Fibroblast of skin of right quadriceps (primary cell): Measurements from ENCODE around the gene GALNTL6.

Experiments used
- DNase-seq: peaks from one replicate; pipeline ENCODE4 v3.0.0-alpha.2; 2013

GALNTL6 gene

DNA sequence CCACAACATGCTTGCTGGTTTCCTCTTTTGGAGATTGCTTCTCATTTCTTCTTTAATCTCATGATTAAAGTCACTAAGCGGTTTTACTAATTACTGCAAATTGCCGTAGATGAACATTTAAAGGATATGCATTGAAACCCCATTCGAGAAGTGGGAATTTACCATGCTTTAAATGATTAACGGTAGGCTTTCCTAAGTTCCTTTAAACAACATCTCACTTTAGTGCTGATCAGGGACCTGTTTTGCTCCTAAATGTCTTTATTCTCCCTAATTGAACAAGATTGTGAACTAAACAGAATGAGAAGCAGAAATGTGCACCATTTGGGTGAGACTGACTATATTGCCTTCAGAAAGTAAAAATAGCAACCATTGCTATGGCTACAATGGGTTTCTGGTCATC is 430.3 kb downstream of the GALNTL6 start:
- no peak for DNase-seq

DNA sequence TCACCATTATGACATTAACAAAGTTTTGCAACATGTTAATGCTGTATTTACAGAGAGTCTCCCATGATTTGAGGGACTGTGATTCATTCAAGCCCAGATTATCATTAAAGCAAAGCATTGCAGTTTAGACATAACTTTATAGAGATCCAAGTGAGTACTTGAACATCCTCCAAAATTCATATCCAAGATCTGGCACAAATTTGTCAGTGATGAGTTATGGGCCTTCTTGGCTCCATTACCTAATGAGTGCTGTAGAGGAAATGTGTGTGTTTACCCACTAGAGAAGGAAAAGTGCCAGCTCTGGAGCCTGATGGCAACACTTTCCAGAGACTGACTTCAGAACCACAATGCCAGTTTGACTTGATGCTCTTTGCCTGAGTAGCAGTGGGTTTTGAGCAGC is 432.3 kb downstream of the GALNTL6 start:
- peak; percentile 7 for DNase-seq

DNA sequence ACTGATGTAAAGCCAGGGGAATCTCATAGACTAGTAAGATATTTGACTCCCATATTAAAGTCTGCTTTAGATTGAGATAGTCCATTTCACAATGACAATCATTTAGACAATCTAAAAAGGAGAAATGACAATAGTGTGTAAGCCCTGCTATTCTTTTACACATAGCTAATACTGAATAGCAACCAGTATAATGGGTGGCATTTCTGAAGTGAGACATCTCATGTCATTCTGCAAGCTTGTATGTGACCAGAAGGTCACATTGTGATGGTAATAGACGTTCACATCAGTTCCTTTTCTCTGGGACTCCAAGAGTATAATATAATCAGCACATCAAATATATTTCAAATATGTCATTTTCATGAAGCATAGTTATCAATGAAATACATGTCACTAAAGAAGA is 440.2 kb downstream of the GALNTL6 start:
- no peak for DNase-seq

DNA sequence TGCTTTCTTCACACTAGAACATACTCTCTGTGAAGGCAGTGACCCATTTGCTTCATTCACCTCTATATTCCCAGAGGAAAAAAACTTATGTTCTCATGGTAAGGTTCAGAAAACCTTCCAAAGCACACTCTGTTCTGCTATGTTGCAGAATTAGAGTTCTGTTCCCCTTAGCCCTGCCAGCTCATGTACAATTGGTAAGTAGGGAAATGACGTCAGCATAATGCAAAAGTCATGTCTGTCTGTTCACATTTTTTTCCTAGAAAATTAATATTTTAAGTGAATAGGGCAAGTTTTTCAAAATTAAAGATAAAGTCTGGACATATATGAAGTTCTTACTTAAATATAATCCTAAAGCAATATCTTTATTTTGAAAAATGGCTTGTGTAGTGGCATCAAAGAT is 443.6 kb downstream of the GALNTL6 start:
- DNase-seq: no peak

DNA sequence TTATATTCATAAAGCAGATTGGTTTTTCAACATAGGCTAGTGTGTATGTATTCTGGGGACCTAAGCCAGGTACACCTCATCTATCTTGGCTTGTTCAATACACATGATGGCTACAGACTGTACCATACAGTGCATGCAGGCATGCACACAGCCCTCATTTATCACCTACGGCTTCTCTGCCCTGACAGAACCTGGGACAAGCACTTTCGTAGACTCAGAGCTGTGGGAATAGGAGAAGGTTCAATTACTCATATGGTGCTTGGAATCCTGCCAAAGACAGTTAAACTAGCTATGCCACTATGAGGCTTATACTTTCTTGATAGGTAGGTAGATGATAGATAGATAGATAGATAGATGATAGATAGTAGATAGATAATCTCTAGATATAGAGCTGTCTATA is 457.2 kb downstream of the GALNTL6 start:
- peak; percentile 4 for DNase-seq

DNA sequence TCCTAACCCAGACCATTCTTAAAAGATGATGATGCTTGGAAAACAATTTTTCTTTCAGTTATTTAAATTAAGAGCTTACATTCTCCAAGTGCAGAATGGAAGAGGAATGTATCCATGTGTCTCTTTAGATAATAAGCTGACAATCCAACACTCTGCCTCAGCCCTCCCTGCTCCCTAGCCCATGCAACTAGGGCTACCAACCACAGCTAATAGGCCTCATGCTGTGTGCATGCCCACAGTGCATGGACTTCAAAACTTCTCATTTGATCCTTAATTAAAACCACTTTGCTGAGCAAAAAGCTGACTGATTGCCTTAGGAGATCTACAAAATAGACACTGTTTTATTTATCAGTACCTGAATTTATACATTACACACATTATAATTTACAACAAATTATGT is 473.9 kb downstream of the GALNTL6 start:
- DNase-seq: no peak

DNA sequence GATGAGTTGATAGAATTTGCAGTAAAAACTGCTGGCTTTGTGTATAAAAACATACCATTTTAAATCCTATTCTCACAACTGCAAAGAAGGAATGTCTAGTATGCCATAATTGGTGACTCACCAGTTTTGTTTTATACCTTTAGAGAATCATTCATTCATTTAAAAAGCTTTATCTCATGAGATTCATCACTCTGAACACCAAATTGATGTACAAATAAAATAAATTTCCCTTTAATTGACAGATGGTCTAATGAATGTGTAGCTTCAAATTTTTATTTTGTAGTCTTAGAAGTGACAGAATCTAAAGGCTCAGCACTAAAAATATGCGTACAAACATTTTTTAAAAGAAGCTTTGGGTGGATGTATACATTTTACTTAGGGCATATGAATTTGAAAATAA is 492.5 kb downstream of the GALNTL6 start:
- DNase-seq: no peak

DNA sequence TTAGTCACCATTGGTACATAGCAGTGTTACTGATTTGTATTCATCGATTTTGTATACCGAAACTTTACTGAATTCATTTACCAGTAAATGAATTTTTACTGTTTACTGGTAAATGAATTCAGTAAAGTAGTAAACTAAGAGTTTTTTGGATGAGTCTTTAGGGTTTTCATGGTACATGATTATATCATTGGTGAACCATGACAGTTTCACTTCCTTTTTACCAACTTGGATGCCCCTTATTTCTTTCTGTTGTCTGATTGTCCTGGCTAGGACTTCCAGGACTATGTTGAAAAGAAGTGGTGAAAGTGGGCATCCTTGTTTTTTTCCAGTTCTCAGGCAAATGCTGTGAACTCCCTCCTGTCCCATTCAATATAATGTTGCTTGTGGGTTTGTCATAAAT is 494.9 kb downstream of the GALNTL6 start:
- no peak for DNase-seq

DNA sequence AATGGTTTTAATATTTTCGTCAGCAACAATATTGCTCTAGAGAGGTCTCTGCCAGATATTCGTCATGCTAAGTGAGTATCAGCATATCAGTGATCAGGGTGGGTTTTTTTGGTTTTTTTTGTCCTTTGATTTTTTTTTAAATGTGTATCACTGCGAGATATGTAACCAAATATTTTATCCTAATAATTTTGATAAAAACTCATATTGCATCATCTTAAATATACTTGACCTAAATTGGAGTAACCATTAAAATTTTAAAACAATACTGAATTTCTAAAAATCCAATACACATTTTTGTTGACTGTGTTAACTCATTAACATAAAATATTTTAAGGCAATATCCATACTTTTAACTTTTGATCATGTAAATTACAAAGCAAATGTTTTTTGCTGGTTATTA is 498.5 kb downstream of the GALNTL6 start:
- DNase-seq: no peak

DNA sequence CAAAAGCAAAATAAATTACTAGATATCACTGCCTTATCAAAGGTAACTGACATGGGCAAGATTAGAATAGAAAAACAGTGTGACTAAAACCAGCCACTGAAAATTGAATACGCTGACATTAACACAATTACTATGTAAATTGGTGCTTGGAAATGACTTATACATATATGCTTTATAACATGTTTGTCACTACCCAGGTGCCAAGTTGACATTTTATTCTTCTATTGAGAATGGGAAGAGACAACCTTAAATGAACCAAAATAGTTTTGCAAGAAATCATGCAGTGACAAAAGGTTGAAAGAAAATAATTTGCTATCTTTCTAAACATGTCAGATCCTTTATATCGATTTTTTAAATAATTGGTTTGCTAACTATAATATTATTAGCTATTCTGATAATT is 510.1 kb downstream of the GALNTL6 start:
- DNase-seq: no peak

DNA sequence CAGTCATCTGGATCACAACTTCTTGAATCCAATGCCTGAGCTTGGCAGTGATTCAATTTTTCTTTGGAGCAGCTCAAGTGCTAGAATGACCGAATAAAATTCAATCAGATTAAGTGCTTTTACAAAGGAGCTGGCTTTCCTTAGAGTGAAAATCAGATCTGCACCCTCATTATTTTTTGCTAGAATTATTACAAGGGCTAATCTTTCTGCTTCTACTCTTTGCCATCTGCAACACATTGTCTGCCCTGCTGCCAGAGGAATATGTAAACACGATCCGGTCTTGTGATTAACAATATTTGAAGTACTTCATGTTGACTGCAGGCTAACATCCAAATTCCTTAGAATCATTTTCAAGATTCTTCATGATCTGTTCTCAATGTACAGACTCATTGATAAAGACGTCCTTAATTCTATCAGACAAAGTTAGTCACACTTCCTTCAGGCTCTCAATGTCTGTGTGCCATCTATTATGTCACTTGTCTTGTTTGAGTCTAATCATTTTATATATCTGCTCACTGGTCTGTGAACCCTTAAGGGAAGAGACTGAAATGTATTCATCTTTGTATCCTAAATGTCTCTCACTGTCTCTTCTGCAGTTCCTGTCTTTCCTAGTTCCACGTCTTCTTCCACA is 531.2 kb downstream of the GALNTL6 start:
- no peak for DNase-seq

DNA sequence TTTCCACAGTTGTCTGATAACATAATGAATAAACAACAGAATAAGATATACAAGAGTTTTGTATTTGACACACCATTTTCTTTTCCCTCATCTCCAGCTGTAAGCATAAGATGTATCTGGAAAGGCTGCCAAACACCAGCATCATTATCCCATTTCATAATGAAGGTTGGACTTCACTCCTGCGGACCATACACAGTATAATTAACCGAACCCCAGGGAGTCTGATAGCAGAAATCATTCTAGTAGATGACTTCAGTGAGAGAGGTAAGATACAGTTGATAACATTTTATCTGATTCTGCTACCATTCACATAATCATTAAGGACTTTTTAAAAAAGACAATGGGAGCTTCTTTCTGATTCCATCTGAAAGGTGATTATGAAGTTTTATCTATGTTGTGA is 535.2 kb downstream of the GALNTL6 start:
- DNase-seq: no peak

DNA sequence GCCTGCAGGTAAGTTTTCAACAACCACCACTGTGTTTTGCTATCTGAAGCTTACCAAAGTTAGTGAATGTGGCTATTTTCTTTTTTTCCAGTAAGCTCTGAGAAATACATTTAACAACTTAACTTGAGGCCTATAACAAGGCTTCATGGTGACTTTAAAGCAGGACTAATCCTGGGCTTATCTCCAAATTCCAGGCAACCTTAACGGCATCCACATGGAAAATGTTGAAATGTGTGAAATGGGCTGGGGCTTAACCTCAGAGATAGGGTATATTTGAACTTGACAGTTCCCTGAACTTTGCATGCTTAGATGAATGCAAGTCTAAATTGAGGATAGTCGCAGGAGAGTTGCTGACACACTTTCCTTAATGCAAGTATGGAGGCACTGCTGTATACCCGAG is 539.2 kb downstream of the GALNTL6 start:
- DNase-seq: peak; percentile 9

DNA sequence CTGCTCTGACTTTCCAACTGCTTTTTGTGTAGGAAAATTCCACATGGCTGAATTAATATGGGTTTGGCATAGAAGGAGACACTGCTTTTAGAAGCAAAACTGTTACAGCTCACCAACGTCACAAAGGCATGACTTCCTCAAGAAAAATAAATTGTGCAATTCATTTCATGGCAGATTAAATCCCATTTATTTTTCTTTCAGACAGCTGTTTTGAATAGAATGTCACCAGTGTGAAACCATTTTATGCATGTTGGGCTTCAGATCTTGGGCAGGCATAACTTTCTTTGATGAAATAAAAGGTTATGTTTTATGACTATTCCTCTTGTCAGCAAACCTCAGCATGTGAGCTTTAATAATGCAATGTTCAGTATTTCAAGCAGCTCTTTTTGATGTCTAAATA is 542.8 kb downstream of the GALNTL6 start:
- DNase-seq: peak; percentile 59

DNA sequence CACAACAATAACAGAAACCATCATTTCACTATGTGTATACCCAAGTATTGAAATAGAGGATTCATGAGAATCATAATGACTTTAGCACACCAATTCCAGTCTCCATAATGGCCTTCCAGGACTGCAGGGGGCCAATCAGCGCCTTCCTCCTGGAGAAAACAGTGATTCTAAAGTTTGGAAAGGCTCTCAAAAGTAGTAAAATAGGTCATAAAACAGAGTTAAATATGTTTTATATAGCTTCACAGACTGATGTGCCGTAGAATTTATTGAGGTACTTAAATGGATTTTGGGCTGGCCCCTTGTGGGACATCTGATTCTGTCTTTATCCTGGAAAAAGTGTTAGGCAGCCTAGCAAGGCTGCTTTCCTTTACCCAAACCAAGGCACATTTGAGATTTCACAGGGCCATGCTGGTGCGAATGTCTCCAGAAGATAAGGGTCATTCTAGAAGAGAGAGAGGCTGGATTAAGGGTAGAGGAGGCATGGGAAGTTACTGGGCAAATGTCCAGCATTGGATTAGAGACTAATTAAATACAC is 543.9 kb downstream of the GALNTL6 start:
- no peak for DNase-seq

DNA sequence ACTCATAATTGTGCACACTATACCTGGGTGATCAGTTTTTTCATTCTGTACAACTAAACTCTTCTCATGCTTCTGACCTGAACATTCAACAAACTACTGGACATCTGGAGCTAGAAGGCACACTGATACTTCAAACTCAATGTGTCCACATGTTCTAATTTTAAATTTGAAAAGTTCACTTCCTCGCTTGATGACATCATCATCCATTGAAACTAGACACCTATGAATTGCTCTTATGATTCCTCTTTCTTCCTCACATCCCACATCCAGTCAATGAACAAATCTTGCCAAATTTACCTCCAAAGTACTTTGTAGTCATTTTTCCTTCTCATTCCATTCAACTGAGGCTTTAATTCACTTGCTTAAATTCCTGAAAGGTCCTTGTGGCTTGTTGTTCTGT is 549.4 kb downstream of the GALNTL6 start:
- DNase-seq: no peak

DNA sequence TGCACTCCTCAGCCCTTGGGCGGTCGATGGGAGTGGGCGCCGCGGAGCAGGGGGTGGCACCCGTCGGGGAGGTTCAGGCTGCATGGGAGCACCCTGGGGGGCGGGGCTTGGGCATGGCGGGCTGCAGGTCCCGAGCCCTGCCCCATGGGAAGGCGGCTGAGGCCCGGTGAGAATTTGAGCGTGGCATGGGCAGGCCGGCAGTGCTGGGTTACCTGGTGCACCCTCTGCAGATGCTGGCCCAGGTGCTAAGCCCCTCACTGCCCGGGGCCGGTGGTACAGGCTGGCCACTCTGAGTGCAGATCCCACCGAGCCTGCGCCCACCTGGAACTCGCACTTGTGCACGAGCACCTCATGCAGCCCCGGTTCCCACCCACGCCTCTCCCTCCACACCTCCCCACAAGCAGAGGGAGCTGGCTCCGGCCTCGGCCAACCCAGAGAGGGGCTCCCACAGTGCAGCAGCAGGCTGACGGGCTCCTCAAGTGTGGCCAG is 556.3 kb downstream of the GALNTL6 start:
- DNase-seq: no peak

DNA sequence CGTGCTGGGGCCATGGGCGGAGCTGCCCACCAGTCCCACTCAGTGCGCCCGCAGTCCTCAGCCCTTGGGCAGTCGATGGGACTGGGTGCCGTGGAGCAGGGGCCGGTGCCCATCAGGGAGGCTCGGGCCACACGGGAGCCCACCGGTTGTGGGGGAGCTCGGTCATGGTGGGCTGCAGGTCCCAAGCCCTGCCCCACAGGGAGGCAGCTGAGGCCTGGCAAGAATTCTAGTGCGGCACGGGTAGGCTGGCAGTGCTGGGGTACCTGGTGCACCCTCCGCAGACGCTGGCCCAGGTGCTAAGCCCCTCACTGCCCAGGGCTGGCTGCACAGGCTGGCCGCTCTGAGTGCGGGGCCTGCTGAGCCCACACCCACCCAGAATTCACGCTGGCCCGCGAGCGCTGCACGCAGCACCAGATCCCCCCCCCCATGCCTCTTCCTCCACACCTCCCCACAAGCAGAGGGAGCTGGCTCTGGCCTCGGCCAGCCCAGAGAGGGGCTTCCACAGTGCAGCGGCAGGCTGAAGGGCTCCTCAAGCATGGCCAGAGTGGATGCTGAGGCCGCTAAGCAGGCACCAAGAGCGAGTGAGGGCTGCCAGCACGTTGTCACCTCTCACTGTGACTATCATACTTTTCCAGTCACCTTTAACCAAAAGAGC is 564.4 kb downstream of the GALNTL6 start:
- no peak for DNase-seq

DNA sequence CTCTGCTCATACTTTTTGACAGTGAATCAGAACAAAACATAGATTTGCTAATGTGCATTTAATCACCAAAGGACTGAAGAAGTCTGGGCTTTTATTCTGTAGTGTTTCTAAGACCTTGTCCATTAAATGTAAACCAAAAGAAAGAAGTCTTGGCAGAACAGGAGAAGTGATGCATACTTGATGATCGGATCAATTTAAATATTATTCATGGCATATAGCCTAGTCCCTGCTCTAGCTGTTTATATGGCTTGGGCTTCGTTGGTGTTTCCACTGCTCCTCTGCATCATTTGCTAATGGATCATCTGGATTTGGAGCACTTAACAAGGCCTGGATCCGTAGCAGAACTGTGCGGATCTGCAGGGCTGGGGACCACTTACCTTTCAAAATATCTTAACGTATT is 566.6 kb downstream of the GALNTL6 start:
- DNase-seq: no peak

DNA sequence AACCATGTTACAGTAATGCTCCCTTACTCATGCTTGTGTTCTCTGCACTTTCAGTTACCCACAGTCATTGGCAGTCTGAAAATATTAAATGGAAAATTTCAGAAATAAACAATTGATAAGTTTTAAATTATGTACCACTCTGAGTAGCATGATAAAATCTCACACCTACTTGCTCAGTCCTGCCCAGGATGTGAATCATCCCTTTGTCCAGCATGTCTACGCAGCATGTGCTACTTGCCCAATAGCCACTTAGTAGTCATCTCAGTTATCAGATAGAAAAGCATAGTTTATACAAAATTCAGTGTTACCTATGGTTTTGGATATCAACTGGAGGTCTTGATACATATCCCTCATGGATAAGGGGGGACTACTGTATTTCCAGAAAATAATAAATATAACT is 577.1 kb downstream of the GALNTL6 start:
- DNase-seq: no peak

DNA sequence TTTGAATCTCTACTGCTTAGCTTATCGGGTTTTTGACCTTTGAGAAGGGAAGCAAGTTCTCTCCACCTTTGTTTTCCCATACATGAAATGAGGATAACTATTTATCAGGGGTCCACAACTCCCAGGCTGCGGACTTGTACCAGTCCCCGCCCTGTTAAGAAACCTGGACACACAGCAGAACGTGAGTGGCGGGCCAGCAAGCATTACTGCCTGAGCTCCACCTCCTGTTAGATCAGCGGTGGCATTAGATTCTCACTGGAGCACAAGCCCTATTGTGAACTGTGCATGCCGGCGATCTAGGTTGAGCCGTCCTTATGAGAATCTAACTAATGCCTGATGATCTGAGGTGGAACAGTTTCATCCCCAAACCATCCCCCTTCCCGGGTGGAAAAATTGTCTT is 579.5 kb downstream of the GALNTL6 start:
- no peak for DNase-seq

DNA sequence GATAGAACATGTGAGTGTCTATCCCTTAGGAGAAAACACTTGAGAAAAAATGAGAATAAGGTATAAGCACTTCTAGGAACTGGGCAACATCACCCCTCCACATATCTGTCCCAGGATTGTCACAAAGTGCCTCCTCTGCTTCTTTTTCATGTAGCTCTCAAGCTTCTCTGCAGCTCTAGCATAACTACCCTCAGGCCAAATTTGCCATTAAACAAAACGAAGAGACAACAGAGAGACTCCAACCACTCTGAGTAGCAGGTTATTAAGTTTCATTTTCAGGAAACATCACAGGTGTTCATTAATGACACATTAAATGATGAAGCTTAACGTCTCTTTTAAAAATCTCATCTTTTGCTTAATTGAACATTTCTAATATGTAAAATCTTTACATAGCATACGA is 580.0 kb downstream of the GALNTL6 start:
- DNase-seq: no peak

DNA sequence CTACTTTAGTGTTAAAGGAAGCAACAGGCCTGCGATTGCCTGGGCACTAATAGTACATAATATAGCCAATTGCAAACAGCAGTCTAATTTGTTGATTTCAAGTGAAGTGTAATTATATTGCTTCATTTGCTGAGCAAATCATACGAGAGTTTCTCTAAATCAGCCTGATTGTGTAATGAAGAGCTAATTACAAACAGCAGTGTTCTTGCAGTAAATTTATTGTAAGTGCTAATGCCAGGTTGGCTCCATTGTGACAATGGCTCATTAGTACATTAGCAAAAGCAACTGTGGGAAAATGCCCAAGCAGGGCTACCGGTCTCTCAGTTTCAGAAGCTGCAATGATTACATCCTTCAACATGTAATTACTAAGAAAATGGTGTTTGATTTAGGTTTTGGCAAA is 591.5 kb downstream of the GALNTL6 start:
- DNase-seq: no peak

DNA sequence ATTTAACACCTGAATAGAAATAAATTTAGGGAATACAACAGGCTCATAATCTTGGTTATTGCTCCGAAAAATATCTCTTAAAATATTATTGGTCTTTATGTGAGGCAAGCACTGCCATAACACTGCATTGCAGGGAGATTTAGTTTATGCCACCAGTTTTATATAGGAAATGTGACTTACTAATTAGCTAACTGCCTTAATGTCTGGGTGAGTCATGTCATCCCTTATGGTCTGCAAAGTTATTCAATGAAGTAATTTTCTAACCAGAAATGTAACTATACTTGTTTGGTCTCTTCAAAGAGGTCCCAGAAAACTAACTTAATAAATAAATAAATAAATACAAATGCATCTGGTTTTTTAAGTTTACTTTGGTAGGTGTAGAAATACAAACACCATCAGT is 597.2 kb downstream of the GALNTL6 start:
- peak; percentile 24 for DNase-seq

DNA sequence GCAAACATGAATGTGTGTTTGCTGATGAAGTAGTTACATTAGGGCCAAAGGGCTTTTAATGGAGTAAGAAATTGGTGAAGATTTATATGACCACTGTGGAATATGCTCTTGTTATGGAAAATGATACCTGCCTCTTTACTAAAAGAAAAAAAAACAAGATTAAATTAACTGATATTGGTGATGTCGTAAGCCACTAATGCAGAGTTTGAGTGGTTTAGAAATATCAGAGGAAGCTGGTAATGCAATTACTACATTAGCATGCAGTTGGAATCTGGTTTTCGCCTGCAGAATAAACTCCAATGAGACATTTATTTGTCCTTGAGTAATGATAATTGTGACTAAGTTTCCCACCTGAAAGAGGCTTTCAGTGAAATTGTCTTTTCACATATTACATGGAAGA is 597.9 kb downstream of the GALNTL6 start:
- DNase-seq: peak; percentile 2
